SK-N-SH treated with all-trans-retinoic acid at 6 μM for 48 hours (cell line): ENCODE measurements around the gene RPUSD4.

Source experiments
- ATAC-seq: fragments of 200-7000 bp; cut with Tn5 transposase; 3 replicates; pipeline ENCODE4 v1.9.1; 2020; ENCODE audit warnings: mild to moderate bottlenecking, moderate library complexity
- BACH2 ChIP-seq: fragments of 250-450 bp; sonication (Bioruptor Pico); IDR thresholded peaks from 2 replicates; pipeline ENCODE4 v1.9.0; 2021; ENCODE audit warnings: mild to moderate bottlenecking, borderline replicate concordance
- CREB5 ChIP-seq: fragments of 250-450 bp; sonication (Bioruptor Pico); IDR thresholded peaks from 2 replicates; pipeline ENCODE4 v1.5.1; 2020; ENCODE audit warnings: low read depth, mild to moderate bottlenecking, moderate library complexity
- CSDC2 ChIP-seq: fragments of 250-450 bp; sonication (Bioruptor Pico); IDR thresholded peaks from 2 replicates; pipeline ENCODE4 v1.5.0; 2020; ENCODE audit warnings: mild to moderate bottlenecking, moderate library complexity
- ESRRG ChIP-seq: fragments of 250-450 bp; sonication (Bioruptor Pico); IDR thresholded peaks from 2 replicates; pipeline ENCODE4 v1.6.1; 2021; ENCODE audit warnings: mild to moderate bottlenecking
- GLIS3 ChIP-seq: fragments of 250-450 bp; sonication (Bioruptor Pico); IDR thresholded peaks from 2 replicates; pipeline ENCODE4 v1.5.0; 2020; ENCODE audit warnings: mild to moderate bottlenecking, moderate library complexity
- ISL1 ChIP-seq: fragments of 250-450 bp; sonication (Bioruptor Pico); IDR thresholded peaks from 2 replicates; pipeline ENCODE4 v2.1.2; 2022; ENCODE audit warnings: mild to moderate bottlenecking, moderate library complexity
- OSR1 ChIP-seq: fragments of 250-450 bp; sonication (Bioruptor Pico); IDR thresholded peaks from 2 replicates; pipeline ENCODE4 v1.8.0; 2022; ENCODE audit warnings: moderate library complexity, mild to moderate bottlenecking, inconsistent platforms
- PATZ1 ChIP-seq: fragments of 250-450 bp; sonication (Bioruptor Pico); IDR thresholded peaks from 2 replicates; pipeline ENCODE4 v1.8.0; 2020; ENCODE audit warnings: mild to moderate bottlenecking, moderate library complexity, borderline replicate concordance
- PPARA ChIP-seq: fragments of 250-450 bp; sonication (Bioruptor Pico); IDR thresholded peaks from 2 replicates; pipeline ENCODE4 v1.5.0; 2020; ENCODE audit warnings: mild to moderate bottlenecking, borderline replicate concordance
- RARB ChIP-seq: fragments of 250-450 bp; sonication (Bioruptor Pico); IDR thresholded peaks from 2 replicates; pipeline ENCODE4 v1.8.0; 2021; ENCODE audit warnings: mild to moderate bottlenecking, moderate library complexity
- SNAI2 ChIP-seq: fragments of 250-450 bp; sonication (Bioruptor Pico); IDR thresholded peaks from 2 replicates; pipeline ENCODE4 v1.5.0; 2020; ENCODE audit warnings: mild to moderate bottlenecking, moderate library complexity
- TCF4 ChIP-seq: fragments of 250-450 bp; sonication (Bioruptor Pico); IDR thresholded peaks from 2 replicates; pipeline ENCODE4 v1.8.0; 2021; ENCODE audit warnings: mild to moderate bottlenecking, moderate library complexity, borderline replicate concordance
- TOX ChIP-seq: fragments of 250-450 bp; sonication (Bioruptor Pico); IDR thresholded peaks from 2 replicates; pipeline ENCODE4 v1.8.0; 2021; ENCODE audit warnings: mild to moderate bottlenecking, moderate library complexity, borderline replicate concordance
- ZC3H10 ChIP-seq: fragments of 250-450 bp; sonication (Bioruptor Pico); IDR thresholded peaks from 2 replicates; pipeline ENCODE4 v1.5.1; 2021; ENCODE audit warnings: mild to moderate bottlenecking, moderate library complexity
- ZFP3 ChIP-seq: fragments of 250-450 bp; sonication (Bioruptor Pico); IDR thresholded peaks from 2 replicates; pipeline ENCODE4 v1.5.0; 2020; ENCODE audit warnings: mild to moderate bottlenecking, moderate library complexity
- ZFP30 ChIP-seq: fragments of 450-650 bp; formaldehyde crosslinking; IDR thresholded peaks from 2 replicates; pipeline ENCODE4 v1.5.0; 2022; ENCODE audit warnings: mild to moderate bottlenecking, moderate library complexity
- ZNF565 ChIP-seq: fragments of 450-650 bp; formaldehyde crosslinking; conservative IDR thresholded peaks from 2 replicates; pipeline ENCODE4 v1.5.0; 2020; ENCODE audit warnings: low read depth, mild to moderate bottlenecking, moderate library complexity
- ZNF70 ChIP-seq: fragments of 450-650 bp; formaldehyde crosslinking; IDR thresholded peaks from 2 replicates; pipeline ENCODE4 v1.5.0; 2020; ENCODE audit warnings: mild to moderate bottlenecking, moderate library complexity
- ZNF8 ChIP-seq: fragments of 450-650 bp; formaldehyde crosslinking; IDR thresholded peaks from 2 replicates; pipeline ENCODE4 v1.5.0; 2020; ENCODE audit warnings: mild to moderate bottlenecking, moderate library complexity
- TF ChIP-seq, protein P1 (sequence below): fragments of 250-450 bp; sonication (Bioruptor Pico); IDR thresholded peaks from 2 replicates; pipeline ENCODE4 v1.5.0; 2020; ENCODE audit warnings: mild to moderate bottlenecking, moderate library complexity
- TF ChIP-seq, protein P2 (sequence below): fragments of 250-450 bp; sonication (Bioruptor Pico); IDR thresholded peaks from 2 replicates; pipeline ENCODE4 v1.8.0; 2021; ENCODE audit warnings: low read depth, mild to moderate bottlenecking, moderate library complexity, borderline replicate concordance
- TF ChIP-seq, protein P3 (sequence below): fragments of 250-450 bp; sonication (Bioruptor Pico); IDR thresholded peaks from 2 replicates; pipeline ENCODE4 v1.5.1; 2021; ENCODE audit warnings: mild to moderate bottlenecking, moderate library complexity

RPUSD4 gene

GRCh38 chr11:126246636-126247035 lies 35.2 kb upstream of the RPUSD4 start:
- TF ChIP-seq CSDC2 (CRISPR knock-in tag) (no peak), SNAI2 (CRISPR knock-in tag) (no peak), ISL1 (CRISPR knock-in tag) (no peak), ZFP3 (CRISPR knock-in tag) (no peak), ZNF565 (CRISPR knock-in tag) (no peak), PATZ1 (CRISPR knock-in tag) (no peak), OSR1 (CRISPR knock-in tag) (no peak), ZNF8 (no peak), BACH2 (CRISPR knock-in tag) (no peak), CREB5 (CRISPR knock-in tag) (no peak), ZNF70 (CRISPR knock-in tag) (no peak), RARB (no peak), TOX (no peak), GLIS3 (CRISPR knock-in tag) (no peak), ESRRG (CRISPR knock-in tag) (no peak)
- TF ChIP-seq, protein P1, sequence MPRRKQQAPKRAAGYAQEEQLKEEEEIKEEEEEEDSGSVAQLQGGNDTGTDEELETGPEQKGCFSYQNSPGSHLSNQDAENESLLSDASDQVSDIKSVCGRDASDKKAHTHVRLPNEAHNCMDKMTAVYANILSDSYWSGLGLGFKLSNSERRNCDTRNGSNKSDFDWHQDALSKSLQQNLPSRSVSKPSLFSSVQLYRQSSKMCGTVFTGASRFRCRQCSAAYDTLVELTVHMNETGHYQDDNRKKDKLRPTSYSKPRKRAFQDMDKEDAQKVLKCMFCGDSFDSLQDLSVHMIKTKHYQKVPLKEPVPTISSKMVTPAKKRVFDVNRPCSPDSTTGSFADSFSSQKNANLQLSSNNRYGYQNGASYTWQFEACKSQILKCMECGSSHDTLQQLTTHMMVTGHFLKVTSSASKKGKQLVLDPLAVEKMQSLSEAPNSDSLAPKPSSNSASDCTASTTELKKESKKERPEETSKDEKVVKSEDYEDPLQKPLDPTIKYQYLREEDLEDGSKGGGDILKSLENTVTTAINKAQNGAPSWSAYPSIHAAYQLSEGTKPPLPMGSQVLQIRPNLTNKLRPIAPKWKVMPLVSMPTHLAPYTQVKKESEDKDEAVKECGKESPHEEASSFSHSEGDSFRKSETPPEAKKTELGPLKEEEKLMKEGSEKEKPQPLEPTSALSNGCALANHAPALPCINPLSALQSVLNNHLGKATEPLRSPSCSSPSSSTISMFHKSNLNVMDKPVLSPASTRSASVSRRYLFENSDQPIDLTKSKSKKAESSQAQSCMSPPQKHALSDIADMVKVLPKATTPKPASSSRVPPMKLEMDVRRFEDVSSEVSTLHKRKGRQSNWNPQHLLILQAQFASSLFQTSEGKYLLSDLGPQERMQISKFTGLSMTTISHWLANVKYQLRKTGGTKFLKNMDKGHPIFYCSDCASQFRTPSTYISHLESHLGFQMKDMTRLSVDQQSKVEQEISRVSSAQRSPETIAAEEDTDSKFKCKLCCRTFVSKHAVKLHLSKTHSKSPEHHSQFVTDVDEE = no peak
- TF ChIP-seq, protein P2, sequence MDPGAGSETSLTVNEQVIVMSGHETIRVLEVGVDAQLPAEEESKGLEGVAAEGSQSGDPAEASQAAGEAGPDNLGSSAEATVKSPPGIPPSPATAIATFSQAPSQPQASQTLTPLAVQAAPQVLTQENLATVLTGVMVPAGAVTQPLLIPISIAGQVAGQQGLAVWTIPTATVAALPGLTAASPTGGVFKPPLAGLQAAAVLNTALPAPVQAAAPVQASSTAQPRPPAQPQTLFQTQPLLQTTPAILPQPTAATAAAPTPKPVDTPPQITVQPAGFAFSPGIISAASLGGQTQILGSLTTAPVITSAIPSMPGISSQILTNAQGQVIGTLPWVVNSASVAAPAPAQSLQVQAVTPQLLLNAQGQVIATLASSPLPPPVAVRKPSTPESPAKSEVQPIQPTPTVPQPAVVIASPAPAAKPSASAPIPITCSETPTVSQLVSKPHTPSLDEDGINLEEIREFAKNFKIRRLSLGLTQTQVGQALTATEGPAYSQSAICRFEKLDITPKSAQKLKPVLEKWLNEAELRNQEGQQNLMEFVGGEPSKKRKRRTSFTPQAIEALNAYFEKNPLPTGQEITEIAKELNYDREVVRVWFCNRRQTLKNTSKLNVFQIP (CRISPR knock-in tag) = no peak
- ATAC-seq = no peak

DNA sequence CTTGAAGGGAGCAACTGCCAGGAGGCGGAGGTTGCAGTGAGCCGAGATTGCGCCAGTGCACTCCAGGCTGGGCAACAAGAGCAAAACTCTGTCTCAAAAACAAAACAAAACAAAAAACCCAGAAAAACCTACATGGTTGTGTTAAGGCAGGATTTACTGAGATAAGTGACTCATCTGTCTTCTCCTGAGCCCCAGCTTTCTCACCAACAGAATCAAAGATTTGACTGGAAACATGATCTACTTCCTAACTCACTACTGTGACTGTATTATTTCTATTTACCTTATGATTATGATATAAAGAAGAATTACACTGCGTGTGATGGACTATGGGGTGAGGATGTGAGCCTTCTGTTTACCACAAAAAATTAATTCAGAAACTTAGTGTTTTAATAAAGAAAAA lies 21.9 kb upstream of the RPUSD4 start:
- ATAC-seq = no peak

More for the DNA sequence above, 21.9 kb upstream of the RPUSD4 start:
- TF ChIP-seq ZNF70 (CRISPR knock-in tag) = no peak
- no peak for TF ChIP-seq TCF4
- no peak for TF ChIP-seq CREB5 (CRISPR knock-in tag)
- no peak for TF ChIP-seq SNAI2 (CRISPR knock-in tag)
- no peak for TF ChIP-seq ZFP30 (CRISPR knock-in tag)
- no peak for TF ChIP-seq ESRRG (CRISPR knock-in tag)
- no peak for TF ChIP-seq BACH2 (CRISPR knock-in tag)
- no peak for TF ChIP-seq TOX
- TF ChIP-seq, protein P3, sequence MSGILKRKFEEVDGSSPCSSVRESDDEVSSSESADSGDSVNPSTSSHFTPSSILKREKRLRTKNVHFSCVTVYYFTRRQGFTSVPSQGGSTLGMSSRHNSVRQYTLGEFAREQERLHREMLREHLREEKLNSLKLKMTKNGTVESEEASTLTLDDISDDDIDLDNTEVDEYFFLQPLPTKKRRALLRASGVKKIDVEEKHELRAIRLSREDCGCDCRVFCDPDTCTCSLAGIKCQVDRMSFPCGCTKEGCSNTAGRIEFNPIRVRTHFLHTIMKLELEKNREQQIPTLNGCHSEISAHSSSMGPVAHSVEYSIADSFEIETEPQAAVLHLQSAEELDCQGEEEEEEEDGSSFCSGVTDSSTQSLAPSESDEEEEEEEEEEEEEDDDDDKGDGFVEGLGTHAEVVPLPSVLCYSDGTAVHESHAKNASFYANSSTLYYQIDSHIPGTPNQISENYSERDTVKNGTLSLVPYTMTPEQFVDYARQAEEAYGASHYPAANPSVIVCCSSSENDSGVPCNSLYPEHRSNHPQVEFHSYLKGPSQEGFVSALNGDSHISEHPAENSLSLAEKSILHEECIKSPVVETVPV (CRISPR knock-in tag) = no peak
- TF ChIP-seq ZC3H10 (CRISPR knock-in tag) = no peak
- TF ChIP-seq GLIS3 (CRISPR knock-in tag) = no peak
- no peak for TF ChIP-seq RARB
- TF ChIP-seq ZNF565 (CRISPR knock-in tag) = no peak
- TF ChIP-seq PATZ1 (CRISPR knock-in tag) = no peak
- TF ChIP-seq, protein P1 = no peak
- no peak for TF ChIP-seq ZNF8
- no peak for TF ChIP-seq ISL1 (CRISPR knock-in tag)
- TF ChIP-seq OSR1 (CRISPR knock-in tag) = no peak
- TF ChIP-seq PPARA (CRISPR knock-in tag) = no peak
